GM10847 (cell line): ENCODE results near the gene ACOX1.

ENCODE experiments used
- POLR2A ChIP-seq: IDR thresholded peaks from 2 replicates; pipeline ENCODE4 v1.6.1; 2011; ENCODE audit not compliant: insufficient read length; ENCODE audit errors: extremely low read depth

Gene ACOX1

DNA sequence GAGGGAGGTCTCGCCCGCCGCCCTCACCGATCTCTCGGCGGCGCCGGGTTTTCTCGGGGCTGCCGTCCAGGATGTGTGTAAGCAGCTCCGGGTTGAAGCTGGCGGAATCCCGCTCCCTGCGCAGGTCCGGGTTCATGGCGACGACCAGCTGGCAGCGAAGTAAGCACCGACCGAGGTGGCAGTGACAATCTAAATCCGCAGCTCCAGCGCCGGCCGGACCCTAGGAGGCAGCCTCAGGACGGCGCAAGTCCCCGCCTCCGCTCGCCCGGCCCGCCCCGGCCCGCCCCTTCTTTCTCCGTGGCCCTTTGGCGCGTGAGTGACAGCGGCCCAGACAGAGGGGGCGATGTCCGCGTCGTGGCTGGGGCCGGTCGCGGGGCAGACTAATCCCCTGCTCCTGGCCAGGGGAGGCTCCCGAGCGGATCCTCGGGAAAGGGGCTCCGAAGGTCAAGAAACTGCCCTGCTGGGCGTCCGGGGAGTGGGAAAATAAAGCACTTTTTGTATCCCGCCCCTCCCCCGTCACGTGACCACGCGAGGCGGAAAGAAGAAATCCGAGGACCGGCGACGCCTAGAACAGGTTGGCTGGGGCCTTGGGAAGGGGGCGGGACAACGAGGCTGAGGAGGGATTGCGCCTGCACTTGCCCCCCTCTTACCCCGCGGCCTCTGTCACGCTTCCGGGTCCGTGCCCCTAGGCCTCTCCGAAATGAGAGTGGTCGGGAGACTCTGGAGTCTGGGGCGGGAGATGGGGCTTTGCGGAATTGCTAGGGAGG is at the start of gene ACOX1, which contains the start of gene TEN1:
TSS of gene ACOX1 (minus strand) at position 229 of the 767 bp plus-strand sequence. CDS start at position 136, 93 bp downstream.
TSS of gene TEN1 (plus strand) at position 303 of the 767 bp plus-strand sequence. CDS start 6,953 bp downstream, outside the sequence.
- TF ChIP-seq POLR2A, result peak; percentile 96

DNA sequence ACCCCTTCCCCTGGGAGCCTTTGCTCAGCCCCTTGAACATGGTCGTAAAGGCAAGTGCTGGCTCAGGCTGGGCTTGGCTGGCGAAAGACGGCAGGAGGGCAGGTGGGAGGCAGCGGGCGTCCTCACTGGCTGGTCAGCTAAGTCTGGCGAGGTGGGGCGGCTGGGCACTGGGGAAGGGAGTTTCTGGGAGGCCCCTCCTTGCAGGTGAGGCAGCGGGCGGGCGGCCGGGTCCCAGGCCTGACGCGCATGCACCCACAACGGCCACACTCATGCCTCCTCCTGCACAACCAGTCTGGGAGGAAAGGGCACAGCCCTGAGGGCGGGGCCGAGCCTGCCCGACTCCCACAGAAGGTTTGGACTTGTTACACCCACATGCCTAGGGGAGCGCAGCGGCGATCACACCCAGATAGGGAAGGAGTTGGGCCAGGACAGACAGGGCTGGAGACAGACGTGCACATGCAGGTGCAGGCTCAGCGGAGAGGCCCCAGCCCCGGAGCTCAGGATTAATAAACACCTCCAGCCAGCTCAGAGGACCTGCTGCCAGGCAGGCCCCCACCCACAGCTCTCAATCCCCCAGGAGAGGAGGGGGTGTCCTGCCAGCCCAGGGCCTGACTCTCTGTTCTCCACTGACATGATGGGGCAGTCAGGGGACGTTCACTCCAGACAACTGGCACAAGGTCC is 48.3 kb upstream of the ACOX1 start, which contains the start of gene EVPL:
TSS of gene EVPL (minus strand) at position 148 of the 681 bp plus-strand sequence. CDS start at position 40, 108 bp downstream.
- no peak for TF ChIP-seq POLR2A

DNA sequence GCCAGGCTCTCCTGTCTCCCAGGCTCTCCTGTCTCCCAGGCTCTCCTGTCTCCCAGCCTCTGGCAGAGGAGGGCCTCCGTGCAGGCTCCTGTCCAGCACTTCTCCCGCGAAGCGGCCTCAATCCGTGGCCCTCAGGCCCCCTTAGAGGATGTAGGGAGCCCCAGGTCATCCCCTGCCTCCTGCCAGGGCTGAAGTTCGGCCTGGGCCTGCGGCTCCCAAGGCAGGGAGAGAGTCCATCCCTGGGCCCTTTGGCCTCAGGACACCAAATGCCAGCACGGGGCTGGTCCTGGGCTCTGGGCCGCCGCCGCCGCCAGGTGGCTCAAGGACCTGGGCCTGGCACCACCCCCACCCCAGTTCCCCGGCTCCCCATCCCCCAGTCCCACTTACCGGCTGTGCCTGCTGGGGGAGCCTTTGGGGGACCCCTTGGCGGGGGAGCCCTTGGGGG is 47.8 kb upstream of the ACOX1 start:
- no peak for TF ChIP-seq POLR2A

DNA sequence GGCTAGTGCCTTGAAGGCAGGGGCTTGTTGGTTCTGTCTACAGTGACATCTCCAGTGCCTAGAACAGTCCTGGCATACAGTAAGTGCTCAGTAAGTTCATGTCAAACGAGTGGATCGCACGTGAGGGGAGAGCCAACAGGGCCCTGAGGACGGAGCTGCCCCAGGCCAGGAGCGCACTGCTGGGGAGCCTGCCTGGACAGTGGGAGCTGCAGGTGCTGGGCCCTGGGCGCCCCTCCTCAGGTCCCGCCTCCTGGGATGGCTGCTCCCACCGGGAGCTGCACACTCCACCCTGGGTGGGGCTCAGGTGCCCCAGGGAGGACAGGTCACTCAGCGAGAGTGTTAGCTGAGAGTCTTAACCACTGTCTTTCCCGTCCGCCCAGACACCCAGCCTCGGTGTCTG is 46.3 kb upstream of the ACOX1 start:
- no peak for TF ChIP-seq POLR2A

DNA sequence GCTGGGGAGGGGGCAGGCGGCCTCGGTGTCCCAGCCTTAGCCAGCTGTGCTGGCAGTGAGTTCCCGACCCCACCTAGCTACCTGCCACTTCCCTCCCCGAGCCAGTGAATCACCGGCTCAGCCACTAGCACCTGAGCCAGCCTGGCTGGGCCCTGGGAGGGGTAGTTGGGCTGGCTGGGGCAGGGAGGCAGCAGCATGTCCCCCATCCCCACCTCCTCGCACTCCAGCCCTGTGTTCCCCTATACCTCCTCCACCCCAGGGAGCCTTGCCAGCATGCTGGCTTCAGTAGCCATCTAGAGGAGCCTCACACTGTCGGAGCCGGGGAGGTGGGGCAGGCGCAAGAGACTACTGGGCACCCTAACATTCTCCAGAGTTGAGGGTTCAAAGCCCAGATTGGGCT is 45.4 kb upstream of the ACOX1 start:
- no peak for TF ChIP-seq POLR2A

DNA sequence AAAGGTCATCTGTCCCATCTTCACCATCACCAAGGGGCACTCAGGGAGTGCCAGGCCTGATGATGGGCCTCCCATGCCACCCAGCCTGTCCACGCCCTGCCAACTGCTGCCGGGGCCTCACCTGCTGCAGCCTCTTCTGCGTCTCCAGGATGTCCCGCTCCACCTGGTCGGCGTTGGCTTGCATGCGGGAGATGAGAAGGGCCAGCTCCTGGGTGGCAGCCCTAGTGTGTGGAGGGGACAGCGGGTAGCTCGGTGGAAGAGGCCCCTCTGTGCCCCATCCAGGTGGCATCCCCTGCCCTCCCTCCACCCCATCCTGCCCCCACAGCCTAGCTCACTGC is 44.9 kb upstream of the ACOX1 start:
- no peak for TF ChIP-seq POLR2A

DNA sequence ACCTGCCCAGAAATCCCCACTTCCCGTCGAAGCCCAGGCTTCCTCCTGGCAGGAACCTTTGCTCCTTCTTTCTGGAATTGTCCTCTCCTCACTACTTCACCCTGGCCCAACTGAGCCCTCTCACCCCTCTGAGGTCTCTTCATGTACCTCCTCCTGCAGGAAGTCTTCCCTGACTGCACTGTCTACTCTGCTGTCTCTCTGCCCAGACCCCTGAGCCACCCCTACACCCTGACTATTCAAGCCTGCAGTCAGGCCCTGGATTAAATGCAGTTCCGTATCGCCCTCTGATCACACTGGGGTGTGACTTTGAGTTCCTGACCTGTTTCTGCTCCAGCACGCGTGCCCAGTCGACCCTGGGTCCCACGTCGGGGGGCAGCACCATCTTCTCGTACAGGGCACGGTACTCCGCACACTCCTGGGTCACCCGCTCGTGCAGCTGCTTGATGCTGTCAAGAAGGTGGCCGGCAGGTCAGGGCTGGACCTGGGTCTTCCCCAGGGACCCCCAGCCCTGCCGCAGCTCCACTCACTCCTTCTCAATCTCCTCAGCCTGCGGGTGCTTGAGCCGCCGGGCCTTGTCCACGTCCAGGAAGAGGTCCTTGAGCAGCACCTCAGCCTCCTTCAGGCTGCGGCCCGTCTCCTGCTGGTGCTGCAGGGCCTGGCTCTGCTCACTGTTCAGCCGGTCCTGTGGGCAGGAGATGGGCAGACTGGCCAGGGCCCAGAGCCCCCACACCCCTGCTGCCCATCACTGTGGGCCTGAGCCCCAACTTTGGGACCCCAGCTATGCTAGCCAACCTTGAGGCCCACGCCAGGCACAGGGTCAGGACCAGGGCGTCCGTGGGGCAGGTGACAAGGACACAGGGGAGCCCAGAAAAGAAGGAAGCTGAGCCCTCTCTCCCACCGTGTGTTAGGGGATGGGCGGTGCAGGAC is 44.3 kb upstream of the ACOX1 start:
- no peak for TF ChIP-seq POLR2A

DNA sequence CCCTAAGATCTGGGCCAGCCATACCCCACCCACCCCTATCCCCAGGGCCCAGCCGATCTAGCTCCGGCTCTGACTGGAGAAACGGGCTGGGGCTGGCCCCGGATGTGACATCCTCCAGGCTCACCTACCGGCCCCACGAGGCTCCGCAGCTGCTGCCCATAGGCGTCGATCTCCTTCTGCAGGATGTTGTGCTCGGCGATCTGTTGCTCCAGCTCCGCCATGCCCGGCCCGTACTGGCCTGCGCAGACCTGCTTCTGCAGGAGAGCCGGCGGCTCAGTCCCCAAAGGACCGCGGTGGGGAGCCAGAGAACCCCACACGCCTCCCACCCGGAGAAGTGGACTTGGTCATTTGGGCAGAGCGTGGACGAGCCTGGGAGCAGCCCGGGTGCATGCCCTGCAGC is 43.3 kb upstream of the ACOX1 start:
- TF ChIP-seq POLR2A, result no peak

DNA sequence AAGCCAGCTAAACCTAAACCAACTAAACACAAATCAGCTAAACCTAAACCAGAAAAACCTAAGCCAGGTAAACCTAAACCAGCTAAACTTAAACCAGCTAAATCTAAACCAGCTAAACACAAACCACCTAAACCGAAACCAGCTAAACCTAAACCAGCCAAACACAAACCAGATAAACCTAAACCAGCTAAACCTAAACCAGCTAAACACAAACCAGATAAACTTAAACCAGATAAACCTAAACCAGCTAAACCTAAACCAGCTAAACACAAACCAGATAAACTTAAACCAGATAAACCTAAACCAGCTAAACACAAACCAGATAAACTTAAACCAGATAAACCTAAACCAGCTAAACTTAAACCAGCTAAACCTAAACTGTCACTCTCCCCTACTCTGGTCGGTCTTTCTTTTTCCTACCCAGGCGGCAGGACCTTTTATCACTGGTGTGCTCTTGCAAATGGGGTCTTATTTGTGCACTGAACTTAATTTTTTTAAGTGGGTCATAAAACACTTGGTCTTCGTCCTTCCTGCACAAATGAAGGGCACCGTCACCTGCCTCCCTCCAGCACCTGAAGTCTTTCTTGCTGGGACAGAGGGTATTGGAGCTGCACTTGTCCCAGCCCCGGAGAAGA is 41.0 kb upstream of the ACOX1 start:
- no peak for TF ChIP-seq POLR2A

DNA sequence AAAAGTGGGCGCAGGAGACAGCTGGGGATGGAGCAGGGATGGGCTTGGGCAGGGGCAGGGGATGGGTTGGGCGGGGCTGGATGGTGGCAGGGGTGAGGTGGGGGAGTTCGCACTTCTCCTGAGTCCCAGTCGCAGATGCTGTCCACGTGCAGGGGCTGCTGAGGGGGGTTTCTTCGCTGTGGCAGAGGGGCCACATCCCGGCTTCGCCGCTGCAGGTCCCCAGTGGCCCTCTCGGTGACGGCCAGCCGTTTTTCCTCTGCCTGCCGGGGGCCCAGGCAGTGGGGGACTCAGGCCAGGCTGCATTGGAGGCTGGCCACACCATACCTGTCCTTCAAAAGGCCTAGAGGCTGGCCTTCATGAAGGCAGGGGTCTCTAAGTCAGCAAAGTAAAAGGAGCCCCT is 39.8 kb upstream of the ACOX1 start:
- TF ChIP-seq POLR2A, result no peak

DNA sequence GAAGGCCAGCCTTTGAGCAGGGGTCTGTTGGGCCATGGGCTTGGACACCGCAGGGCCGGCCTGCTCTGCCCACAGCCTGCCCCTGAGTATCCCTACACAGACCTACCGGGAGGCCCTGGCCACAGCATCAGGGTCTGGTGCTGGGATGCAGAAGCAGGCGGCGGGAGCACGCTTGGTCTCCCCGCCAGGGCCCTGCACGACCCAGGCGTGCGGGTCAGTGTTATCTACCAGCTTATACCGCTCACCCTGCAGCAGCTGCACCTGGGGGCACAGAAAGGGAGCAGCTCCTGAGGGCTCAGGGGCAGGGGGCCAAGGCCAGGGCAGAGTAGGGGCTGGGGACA is 39.3 kb upstream of the ACOX1 start:
- no peak for TF ChIP-seq POLR2A

DNA sequence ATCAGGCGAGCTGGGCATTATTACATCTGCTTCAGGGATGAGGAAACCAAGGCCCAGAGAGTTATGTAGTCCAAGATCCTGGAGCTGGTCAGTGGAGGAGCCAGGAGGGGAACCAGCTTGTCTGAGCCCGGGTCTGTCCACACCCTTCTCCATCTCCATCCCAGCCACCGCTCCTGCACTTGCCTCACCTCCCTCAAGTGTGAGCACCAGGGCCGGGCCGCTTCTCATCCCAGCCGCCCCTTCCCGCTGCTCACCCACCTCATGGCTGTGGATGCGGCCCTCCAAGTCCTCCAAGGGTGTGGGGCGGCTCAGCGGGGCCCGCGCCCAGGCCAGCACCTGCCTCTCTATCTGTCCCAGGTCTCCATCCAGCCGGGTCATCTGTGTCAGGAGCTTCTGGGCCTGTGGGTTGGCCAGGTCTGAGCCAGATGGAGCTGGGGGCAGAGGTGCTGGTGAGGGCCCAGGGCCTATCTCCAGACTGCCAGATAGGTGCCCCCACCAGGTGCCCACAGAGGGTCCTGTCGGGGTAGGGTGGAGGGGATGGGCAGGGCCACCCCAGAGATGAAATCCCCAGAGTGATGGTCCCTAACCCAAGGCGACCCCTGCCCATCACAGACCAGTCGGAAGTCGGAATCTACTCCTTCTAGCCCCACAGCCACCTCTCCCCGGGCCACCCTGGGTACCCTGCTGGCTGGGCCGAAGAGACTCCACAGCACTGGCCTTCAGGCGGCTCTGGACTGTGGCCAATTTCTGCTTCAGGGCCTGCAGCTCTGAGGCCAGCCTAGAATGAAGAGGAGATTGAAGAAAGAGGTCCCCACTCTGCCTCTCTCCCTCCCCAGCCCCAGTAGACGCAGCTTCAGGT is 38.7 kb upstream of the ACOX1 start:
- no peak for TF ChIP-seq POLR2A

DNA sequence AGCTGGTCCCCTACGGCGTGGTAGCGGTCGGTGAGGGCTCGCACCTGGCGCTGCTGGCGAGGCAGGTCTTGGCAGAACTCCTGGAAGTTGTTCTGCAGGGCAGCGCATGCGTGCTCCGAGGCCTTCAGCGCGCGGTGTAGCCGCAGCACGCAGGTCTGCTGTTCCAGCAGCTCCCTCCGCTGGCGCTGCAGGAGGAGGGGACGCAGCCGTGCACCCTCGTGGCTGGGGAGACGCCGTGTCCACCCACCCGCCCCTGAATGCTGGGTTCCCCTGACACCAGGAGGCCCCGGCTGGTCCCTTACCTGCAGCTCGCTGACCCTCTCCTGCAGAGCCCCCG is 35.9 kb upstream of the ACOX1 start:
- TF ChIP-seq POLR2A, result no peak

DNA sequence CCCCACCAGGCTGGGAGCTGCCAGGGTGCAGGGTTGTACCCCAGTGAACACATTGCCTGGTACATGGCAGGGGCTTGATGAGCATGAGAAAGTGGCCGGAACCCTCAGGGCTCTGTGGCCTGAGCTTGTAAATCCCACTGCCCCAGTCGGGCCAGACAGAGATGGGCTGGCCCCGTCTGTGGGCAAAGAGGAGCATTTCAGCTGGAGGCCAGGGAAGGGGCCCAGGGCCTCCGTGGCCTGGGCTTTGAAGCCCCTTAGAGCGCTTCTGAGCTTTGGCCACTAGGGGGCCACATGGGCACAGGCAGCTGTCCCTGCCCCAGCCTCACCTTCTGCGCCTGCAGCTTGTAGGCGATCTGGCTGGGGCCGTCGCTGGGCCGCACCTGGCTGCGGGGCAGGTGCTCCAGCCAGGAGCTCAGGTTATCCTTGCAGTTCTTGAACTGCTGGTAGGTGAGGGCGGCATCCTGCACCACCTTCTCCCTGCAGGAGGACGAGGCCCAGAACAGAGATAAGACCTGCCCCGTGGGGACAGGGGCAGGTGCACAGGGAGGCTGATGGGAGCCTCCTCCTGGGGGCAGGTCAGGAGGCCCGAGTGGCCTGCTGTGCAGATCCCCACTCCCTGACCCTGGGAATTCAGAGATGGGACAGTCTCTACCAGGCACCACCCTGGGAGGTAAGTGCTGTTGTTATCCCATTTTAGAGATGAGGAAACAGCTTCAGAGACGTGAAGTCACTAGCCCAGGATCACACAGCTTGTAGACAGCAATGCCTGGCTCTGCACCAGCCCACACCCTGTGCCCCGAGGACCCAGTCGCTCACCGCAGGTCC is 35.3 kb upstream of the ACOX1 start:
- TF ChIP-seq POLR2A, result no peak
